K562 (cell line): ENCODE data around the gene WDR83. TPM values are rescaled to one million over a fixed set of nuclear protein-coding genes. Genes with fewer than 3 reads are reported as not detected.

ENCODE experiments used
- FOXM1 ChIP-seq, 2 experiments: fragments of 450-650 bp in 1 of 2; sonication (generic) in 1 of 2; formaldehyde crosslinking in 1 of 2; IDR thresholded peaks; 2 replicates each; pipeline versions ENCODE4 v1.6.1 to v1.9.0; 2017 to 2022; ENCODE audit warnings: low read depth in 2 of 2, mild to moderate bottlenecking in 2 of 2, missing genetic modification reagents in 1 of 2, moderate library complexity in 1 of 2
- ILK ChIP-seq: fragments of 450-650 bp; IDR thresholded peaks from 2 replicates; pipeline ENCODE4 v1.6.1; 2016; ENCODE audit warnings: missing genetic modification characterization, low read depth, mild to moderate bottlenecking, missing compliant biosample characterization, moderate library complexity, borderline replicate concordance
- NR3C1 ChIP-seq: sonication (generic); formaldehyde crosslinking; IDR thresholded peaks from 2 replicates; pipeline ENCODE4 v1.8.1; 2022; ENCODE audit warnings: missing genetic modification reagents
- POLR2G ChIP-seq: fragments of 200-400 bp; formaldehyde crosslinking; IDR thresholded peaks from 2 replicates; pipeline ENCODE4 v1.6.1; 2017; ENCODE audit warnings: low read depth, mild to moderate bottlenecking, antibody characterized with exemption, low read length, moderate library complexity
- PTTG1 ChIP-seq: fragments of 450-650 bp; IDR thresholded peaks from 2 replicates; pipeline ENCODE4 v1.6.1; 2016; ENCODE audit warnings: low read depth, mild to moderate bottlenecking, missing genetic modification characterization, missing compliant biosample characterization
- RBBP5 ChIP-seq: fragments of 200-600 bp; sonication (generic); IDR thresholded peaks from 2 replicates; pipeline ENCODE4 v1.6.1; 2012; ENCODE audit warnings: borderline replicate concordance, mild to moderate bottlenecking, low read length, control low read depth, inconsistent platforms; ENCODE audit not compliant: insufficient read depth, poor library complexity, severe bottlenecking
- RBFOX2 ChIP-seq: fragments of 200-400 bp; formaldehyde crosslinking; IDR thresholded peaks from 2 replicates; pipeline ENCODE4 v1.6.1; 2017; ENCODE audit warnings: low read depth, mild to moderate bottlenecking, low read length, moderate library complexity
- RFX1 ChIP-seq: fragments of 450-650 bp; IDR thresholded peaks from 2 replicates; pipeline ENCODE4 v1.6.1; 2016; ENCODE audit warnings: mild to moderate bottlenecking, moderate library complexity
- TBP ChIP-seq: optimal IDR thresholded peaks from 2 replicates; pipeline ENCODE3; 2011; ENCODE audit warnings: low read depth, low read length, improper control_type of control experiment
- TFAP4 ChIP-seq: sonication (generic); formaldehyde crosslinking; IDR thresholded peaks from 2 replicates; pipeline ENCODE4 v1.8.0; 2022; ENCODE audit warnings: missing genetic modification reagents, mild to moderate bottlenecking, moderate library complexity, borderline replicate concordance
- TRIM28 ChIP-seq: fragments of 450-650 bp; IDR thresholded peaks from 2 replicates; pipeline ENCODE4 v1.6.1; 2017
- ZNF584 ChIP-seq: fragments of 200-800 bp; sonication (Bioruptor generic); IDR thresholded peaks from 2 replicates; pipeline ENCODE4 v1.6.1; 2016; ENCODE audit warnings: low read depth, mild to moderate bottlenecking, missing genetic modification characterization, missing compliant biosample characterization
- ZNF609 ChIP-seq: sonication (generic); formaldehyde crosslinking; IDR thresholded peaks from 2 replicates; pipeline ENCODE4 v1.8.1; 2023; ENCODE audit warnings: missing genetic modification reagents, mild to moderate bottlenecking, borderline replicate concordance
- polyA plus RNA-seq, 8 experiments: library from polyadenylated mRNA; depleted of rRNA in 4 of 8; stranded (reverse) in 5 of 8; unstranded in 3 of 8; fragments of >200 nt; fragmentation: Nextera tagmentation in 2 of 8; fragmentation: Illumina TruSeq in 1 of 8; extraction: Ambion mirVana in 2 of 8; extraction: Trizol in 1 of 8; gene quantifications; 2 replicates each; pipeline versions ENCODE4 v1.2.1 to v1.2.3, GENCODE V29; 2011 to 2014; ENCODE audit warnings: inconsistent platforms in 1 of 8, missing spikeins in 1 of 8
- total RNA-seq, 7 experiments: library from RNA; depleted of rRNA in 6 of 7; stranded (reverse); fragments of >200 nt in 6 of 7; fragmentation: Illumina TruSeq in 2 of 7; extraction: Trizol in 2 of 7; gene quantifications; 2 replicates each; pipeline versions ENCODE4 v1.2.1 to v1.2.3, GENCODE V29; 2011 to 2021; ENCODE audit warnings: low replicate concordance in 1 of 7
- TF ChIP-seq, protein P1 (sequence below): sonication (generic); formaldehyde crosslinking; IDR thresholded peaks from 2 replicates; pipeline ENCODE4 v1.8.0; 2022; ENCODE audit warnings: missing genetic modification reagents, mild to moderate bottlenecking, borderline replicate concordance
- TF ChIP-seq, protein P2 (sequence below): sonication (generic); formaldehyde crosslinking; IDR thresholded peaks from 2 replicates; pipeline ENCODE4 v1.8.0; 2022; ENCODE audit warnings: mild to moderate bottlenecking, missing genetic modification reagents
- TF ChIP-seq, protein P3 (sequence below): fragments of 450-650 bp; IDR thresholded peaks from 2 replicates; pipeline ENCODE4 v1.6.1; 2016; ENCODE audit warnings: low read depth, mild to moderate bottlenecking, moderate library complexity

The WDR83 gene
- total and polyA plus RNA-seq, 9 of the 15 experiments (the other 6 are each of a cell fraction or from before 2014, with no cell fraction given): 0.52 to 21.3 (median 4.2) TPM

DNA sequence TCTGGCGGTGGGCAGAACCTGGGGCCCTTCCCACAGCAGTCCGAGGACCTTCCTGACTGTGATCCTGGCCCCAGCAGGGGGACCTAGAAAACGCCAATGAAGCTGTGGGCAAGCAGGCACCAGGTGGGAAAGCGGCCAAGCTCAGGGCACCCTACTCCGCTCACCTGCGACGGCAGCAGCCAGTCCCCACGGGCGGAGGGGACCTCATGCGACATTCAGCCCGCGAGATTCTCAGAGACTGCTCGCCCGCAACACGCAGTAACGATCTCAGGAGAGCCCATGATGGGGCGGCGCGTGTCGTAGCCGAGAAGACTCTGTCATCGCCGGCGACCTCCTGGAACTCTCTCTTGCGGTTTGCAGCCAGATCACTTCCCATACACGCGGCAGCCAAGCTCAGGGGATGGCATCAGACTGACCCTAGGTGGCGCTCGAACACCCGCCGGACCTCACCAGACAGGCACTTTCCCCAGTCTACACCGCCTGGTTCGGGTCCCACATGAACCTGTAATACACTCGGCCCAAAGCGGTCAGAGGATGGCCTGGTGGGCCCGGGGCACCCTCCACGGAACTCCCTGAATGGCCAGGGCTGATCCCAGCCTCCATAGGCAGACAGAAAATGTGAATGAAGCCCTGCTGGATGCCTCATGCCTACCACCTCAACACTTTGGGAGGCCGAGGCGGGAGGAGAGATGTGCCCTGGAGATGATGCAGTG lies 26.6 kb upstream of the WDR83 start (continued):
- TF ChIP-seq ZNF609 (CRISPR knock-in tag): no peak
- TF ChIP-seq ILK (tag): no peak
- TF ChIP-seq, protein P1, sequence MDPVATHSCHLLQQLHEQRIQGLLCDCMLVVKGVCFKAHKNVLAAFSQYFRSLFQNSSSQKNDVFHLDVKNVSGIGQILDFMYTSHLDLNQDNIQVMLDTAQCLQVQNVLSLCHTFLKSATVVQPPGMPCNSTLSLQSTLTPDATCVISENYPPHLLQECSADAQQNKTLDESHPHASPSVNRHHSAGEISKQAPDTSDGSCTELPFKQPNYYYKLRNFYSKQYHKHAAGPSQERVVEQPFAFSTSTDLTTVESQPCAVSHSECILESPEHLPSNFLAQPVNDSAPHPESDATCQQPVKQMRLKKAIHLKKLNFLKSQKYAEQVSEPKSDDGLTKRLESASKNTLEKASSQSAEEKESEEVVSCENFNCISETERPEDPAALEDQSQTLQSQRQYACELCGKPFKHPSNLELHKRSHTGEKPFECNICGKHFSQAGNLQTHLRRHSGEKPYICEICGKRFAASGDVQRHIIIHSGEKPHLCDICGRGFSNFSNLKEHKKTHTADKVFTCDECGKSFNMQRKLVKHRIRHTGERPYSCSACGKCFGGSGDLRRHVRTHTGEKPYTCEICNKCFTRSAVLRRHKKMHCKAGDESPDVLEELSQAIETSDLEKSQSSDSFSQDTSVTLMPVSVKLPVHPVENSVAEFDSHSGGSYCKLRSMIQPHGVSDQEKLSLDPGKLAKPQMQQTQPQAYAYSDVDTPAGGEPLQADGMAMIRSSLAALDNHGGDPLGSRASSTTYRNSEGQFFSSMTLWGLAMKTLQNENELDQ: no peak
- no peak for TF ChIP-seq TRIM28
- peak; percentile 58; the same call in 1 of the 2 replicates for TF ChIP-seq TFAP4
- peak; percentile 99 for TF ChIP-seq TBP
- TF ChIP-seq, protein P2, sequence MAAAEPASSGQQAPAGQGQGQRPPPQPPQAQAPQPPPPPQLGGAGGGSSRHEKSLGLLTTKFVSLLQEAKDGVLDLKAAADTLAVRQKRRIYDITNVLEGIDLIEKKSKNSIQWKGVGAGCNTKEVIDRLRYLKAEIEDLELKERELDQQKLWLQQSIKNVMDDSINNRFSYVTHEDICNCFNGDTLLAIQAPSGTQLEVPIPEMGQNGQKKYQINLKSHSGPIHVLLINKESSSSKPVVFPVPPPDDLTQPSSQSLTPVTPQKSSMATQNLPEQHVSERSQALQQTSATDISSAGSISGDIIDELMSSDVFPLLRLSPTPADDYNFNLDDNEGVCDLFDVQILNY (CRISPR knock-in tag): no peak
- TF ChIP-seq PTTG1: no peak
- TF ChIP-seq ZNF584: no peak
- TF ChIP-seq FOXM1 (IDR thresholded peaks at IDR 0.05; ENCODE audit: low read depth): no peak
- TF ChIP-seq FOXM1 (CRISPR knock-in tag; IDR thresholded peaks at IDR 0.05; ENCODE audit: low read depth): no peak
- TF ChIP-seq RBFOX2: peak; percentile 64
- peak; percentile 63 for TF ChIP-seq POLR2G
- TF ChIP-seq, protein P3, sequence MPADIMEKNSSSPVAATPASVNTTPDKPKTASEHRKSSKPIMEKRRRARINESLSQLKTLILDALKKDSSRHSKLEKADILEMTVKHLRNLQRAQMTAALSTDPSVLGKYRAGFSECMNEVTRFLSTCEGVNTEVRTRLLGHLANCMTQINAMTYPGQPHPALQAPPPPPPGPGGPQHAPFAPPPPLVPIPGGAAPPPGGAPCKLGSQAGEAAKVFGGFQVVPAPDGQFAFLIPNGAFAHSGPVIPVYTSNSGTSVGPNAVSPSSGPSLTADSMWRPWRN: no peak
- TF ChIP-seq RBBP5: peak; percentile 29
- no peak for TF ChIP-seq NR3C1 (CRISPR knock-in tag)
- no peak for TF ChIP-seq RFX1
